DMS53 treated with DMSO at 0.1 percent for 48 hours (cell line): ENCODE results near the gene MINDY4.
"Not testable (repeated sequence)": the region's sequence is repeated elsewhere in the genome, so short reads cannot be mapped to it uniquely, and the experiment has no call there.

Experiments
- DNase-seq: peaks from one replicate; lab custom pipeline; 2025; ENCODE audit not compliant: unreplicated experiment; lab: John Stamatoyannopoulos, UW

MINDY4 gene

GRCh38 chr7:30800785-30801252 lies 29.6 kb downstream of the MINDY4 start:
- DNase-seq: peak; percentile 77

- no peak for DNase-seq
Observed at GRCh38 chr7:30802812-30803211, 31.6 kb downstream of the MINDY4 start.

GRCh38 chr7:30804078-30804661 lies 33.0 kb downstream of the MINDY4 start:
- no peak for DNase-seq

GRCh38 chr7:30805081-30805691 lies 34.0 kb downstream of the MINDY4 start:
- DNase-seq: no peak

DNA sequence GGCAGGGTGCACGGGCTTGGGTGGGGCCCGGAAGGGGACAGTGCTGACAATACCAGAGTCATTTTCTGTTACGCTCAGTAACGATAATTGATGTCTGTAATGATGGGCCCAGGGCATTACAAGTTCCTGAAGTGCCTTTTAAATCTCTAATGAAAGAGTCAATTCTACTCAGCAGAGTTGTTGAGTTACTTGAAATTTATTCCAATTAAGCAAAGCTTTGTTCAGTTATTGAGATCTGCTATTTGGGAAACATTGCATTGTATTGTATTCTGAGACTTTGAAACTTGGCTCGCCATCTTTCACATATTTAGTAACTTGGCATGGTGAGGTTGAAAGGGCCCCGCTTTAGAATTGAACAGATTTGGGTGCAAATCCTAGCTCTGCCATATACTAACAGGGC lies 34.7 kb downstream of the MINDY4 start:
- no peak for DNase-seq

- not testable (repeated sequence) for DNase-seq
Observed at GRCh38 chr7:30807477-30807876, 36.3 kb downstream of the MINDY4 start.

GRCh38 chr7:30807941-30808340 lies 36.7 kb downstream of the MINDY4 start:
- not testable (repeated sequence) for DNase-seq

DNA sequence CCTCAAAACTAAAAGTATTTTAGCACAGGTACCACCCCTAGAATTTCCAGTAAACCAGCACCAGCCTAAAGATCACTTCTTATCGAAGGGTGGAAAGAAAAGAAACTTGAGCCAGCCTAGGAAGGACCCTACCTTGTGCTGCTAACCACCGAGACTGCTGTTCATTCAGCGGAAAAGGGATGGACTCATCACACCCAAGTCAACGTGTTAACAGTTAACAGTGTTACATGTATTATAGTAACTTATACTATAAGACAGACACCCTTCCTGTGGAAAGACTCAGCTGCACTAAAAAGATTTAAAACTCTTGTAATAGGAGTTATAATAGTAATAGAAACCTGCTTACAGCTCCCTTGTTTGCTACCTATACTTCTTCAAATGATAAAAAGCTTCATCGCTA lies 39.8 kb downstream of the MINDY4 start:
- DNase-seq: no peak

GRCh38 chr7:30812676-30813075 lies 41.5 kb downstream of the MINDY4 start:
- no peak for DNase-seq

- DNase-seq: no peak
Observed at GRCh38 chr7:30813466-30813865, 42.2 kb downstream of the MINDY4 start.

GRCh38 chr7:30814700-30815387 lies 43.6 kb downstream of the MINDY4 start:
- DNase-seq: no peak

- DNase-seq: no peak
Observed at GRCh38 chr7:30815388-30815854, 44.2 kb downstream of the MINDY4 start.

DNA sequence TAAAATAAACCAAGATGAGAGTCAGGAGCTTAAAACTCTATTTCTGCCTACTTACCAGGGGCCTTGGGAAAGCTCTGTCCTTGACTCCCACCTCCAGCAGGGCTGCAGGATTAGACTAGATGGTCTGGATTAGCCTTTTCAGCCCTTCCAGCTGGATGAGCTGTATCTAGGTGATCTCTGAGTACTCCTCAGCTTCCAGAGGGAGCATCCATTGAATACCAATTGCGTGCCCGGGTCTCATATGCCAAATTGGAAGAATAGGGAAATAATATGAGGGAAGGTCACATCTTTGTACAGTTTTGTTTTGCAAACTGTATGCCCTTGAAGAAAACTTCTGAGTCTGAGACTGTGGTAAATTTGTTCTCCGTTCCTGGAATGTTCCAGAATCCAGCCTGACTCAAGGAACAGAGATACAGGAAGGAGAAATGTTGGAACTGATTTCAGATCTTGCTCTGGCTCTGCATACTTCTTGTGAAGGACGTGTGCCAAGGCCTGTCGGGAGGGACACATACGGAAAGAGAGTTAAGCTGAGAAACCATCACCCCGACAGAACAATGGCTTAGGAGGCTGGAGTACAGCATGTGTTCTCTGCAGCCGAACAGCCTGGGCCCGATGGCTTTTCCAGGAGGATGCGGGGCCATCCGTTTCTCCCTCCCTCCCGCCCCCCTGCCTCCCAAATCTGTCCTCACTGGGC lies 44.9 kb downstream of the MINDY4 start:
- DNase-seq: no peak

DNA sequence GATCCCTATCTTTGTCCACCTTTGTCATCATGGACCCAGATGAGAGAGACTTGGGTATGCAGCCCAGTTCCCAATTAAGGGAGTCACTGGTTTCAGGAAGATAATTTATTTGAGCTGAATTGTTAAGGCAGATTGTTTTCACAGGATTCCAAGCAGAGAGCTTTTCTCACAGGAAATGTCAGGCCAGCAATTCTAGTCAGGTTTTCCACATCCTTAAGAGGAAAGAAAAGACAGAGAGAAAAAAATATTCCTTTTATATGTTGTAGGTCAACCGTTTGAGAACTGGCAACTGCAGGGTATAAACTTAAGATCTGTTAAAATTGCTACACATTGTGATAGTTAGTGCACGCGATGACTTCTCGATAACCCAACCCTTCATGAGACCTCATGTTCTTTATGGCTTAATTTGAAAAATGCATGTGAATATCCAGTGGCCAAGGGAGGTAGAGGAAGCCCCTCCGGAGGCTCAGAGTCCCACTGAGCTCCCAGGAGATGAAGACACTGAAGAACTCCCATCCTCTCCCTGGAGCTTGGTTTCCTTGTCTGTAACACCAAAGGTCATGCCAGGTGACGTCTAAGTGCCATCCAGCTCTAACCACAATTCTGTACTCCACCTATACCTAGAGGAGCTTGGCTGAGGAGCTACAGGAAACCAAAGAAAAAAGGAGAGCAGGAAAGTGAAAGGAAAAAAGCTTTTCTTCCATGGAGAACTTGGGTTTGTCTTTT lies 45.6 kb downstream of the MINDY4 start:
- no peak for DNase-seq

DNA sequence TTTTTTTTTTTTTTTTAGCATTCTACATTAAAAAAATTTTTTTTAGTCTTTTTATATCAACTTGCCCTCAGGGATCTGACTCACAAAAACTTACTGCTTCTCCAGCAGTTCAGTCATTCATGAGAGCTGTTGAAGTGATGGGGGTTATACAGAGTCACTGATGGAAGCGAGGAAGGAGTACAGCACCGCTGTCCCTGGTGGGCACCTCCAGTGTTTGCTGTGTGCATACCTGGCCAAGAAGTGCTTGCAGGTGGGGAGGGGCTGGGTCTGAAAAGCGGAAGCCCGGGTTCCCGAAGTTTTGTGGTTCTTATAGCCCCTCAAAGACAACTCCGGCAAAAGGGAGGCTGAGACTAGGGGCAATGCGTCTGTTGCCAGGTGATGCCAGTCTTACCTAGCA lies 46.2 kb downstream of the MINDY4 start:
- DNase-seq: no peak

DNA sequence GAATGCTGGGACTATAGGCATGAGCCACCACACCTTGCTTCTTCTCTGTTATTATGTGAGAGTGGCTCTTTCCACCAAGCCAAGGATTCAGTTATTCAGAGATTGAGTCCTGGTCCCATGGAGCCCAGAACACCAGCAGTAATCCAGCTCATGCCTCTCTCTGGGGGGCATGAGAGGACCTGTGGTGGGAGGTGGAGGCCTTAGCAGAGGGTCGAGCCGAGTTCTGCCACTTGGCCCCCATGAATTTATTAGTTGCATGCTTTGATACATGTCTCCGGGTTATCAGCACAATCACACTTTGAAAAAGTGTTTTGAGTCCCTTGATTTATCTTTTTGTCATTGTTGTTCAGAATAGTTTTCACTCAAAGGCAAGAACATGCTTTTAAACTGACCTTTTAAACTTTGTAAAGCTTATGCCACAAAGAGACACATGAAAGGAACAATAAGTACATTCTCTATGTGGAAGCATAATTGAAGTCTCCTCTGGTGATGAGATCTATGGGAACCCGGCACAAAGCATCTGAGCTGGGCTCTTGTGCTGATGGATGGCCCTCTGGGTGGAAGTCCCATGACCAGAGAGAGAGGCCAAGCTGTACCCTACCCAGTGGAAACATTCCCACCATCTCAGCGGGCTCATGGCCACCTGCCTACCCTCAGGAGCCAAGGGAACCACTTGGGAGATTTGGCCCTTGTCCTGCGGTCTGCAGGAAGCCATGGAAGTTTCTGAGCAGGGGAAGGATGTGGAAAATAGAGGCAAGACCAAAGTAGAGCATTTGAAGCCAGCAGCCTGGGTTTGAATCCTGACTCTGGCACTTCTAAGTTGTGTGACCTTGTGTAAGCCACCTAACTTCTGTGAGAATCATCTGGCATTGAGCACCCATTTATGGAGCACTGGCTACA lies 53.9 kb downstream of the MINDY4 start:
- no peak for DNase-seq

DNA sequence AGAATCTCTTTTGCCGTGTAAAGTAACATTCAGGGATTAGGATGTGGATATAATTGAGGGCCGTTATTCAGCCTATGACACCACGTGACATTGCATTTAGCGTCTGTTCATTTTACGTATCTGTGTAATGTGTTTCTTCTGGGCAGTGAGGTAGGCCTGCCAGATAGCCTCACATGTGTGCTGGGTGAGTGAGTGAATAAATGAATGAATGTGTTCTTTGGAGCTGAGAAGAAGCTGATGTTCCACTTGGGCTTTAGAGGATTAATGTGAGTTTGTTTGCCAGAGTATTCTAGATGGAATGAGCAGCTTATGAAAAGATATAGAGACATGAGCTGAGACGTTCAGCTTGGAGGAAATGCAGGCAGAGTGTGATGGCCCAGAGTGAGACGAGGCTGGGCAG lies 55.0 kb downstream of the MINDY4 start:
- DNase-seq: no peak

- no peak for DNase-seq
Observed at GRCh38 chr7:30828591-30828990, 57.4 kb downstream of the MINDY4 start.

GRCh38 chr7:30829471-30829870 lies 58.3 kb downstream of the MINDY4 start:
- DNase-seq: no peak

GRCh38 chr7:30831227-30831626 lies 60.0 kb downstream of the MINDY4 start:
- DNase-seq: no peak
